Smooth muscle cell (in vitro differentiated cells): Measurements from ENCODE around the gene FAM124B. TPM values are rescaled to one million over a fixed set of nuclear protein-coding genes. Genes with fewer than 3 reads are reported as not detected.
A peak's percentile ranks its signal among the peaks of the same experiment; 100 is the strongest.

ENCODE experiments used
- DNase-seq: peaks from one replicate; lab custom pipeline; 2025; ENCODE audit not compliant: unreplicated experiment; lab: John Stamatoyannopoulos, UW
- H2AFZ ChIP-seq: fragments of 200-600 bp; sonication (generic); 2 replicates; pipeline ENCODE4 v1.6.0; 2016; ENCODE audit warnings: antibody characterized with exemption, low read depth, mild to moderate bottlenecking
- H3F3A ChIP-seq: fragments of 200-600 bp; sonication (generic); 2 replicates; pipeline ENCODE4 v1.6.0; 2017; ENCODE audit warnings: antibody characterized with exemption, low read depth
- H3K27ac ChIP-seq: fragments of 200-600 bp; sonication (generic); 2 replicates; pipeline ENCODE4 v1.5.1; 2016; ENCODE audit warnings: low read depth, mild to moderate bottlenecking
- H3K27me3 ChIP-seq: fragments of 200-600 bp; sonication (generic); 2 replicates; pipeline ENCODE4 v1.6.1; 2016; ENCODE audit warnings: low read depth, mild to moderate bottlenecking
- H3K36me3 ChIP-seq: fragments of 200-600 bp; sonication (generic); 2 replicates; pipeline ENCODE4 v1.5.1; 2016; ENCODE audit warnings: low read depth
- H3K4me1 ChIP-seq: fragments of 200-600 bp; sonication (generic); 2 replicates; pipeline ENCODE4 v1.5.1; 2016; ENCODE audit warnings: low read depth
- H3K4me2 ChIP-seq: fragments of 200-600 bp; sonication (generic); 2 replicates; pipeline ENCODE4 v1.6.0; 2016; ENCODE audit warnings: mild to moderate bottlenecking
- H3K4me3 ChIP-seq: fragments of 200-600 bp; sonication (generic); 2 replicates; pipeline ENCODE4 v1.5.1; 2016; ENCODE audit warnings: mild to moderate bottlenecking
- H3K79me2 ChIP-seq: fragments of 200-600 bp; sonication (generic); 2 replicates; pipeline ENCODE4 v1.6.0; 2016; ENCODE audit warnings: low read depth, mild to moderate bottlenecking
- H3K9ac ChIP-seq: fragments of 200-600 bp; sonication (generic); 2 replicates; pipeline ENCODE4 v1.6.0; 2016; ENCODE audit warnings: low read depth
- H3K9me3 ChIP-seq: fragments of 200-600 bp; sonication (generic); replicated peaks from 2 replicates; pipeline ENCODE4 v1.5.1; 2016; ENCODE audit warnings: low read depth
- H4K20me1 ChIP-seq: fragments of 200-600 bp; sonication (generic); 2 replicates; pipeline ENCODE4 v1.6.0; 2016; ENCODE audit warnings: low read depth
- WGBS: methylation state at CpG from one replicate; pipeline ENCODE4 v1.1.7; 2016; ENCODE audit warnings: low lambda C conversion rate; 5-methylcytosine and 5-hydroxymethylcytosine counted together
- polyA plus RNA-seq: library from polyadenylated mRNA; unstranded; fragments of >200 nt; fragmentation: Nextera tagmentation; extraction: Ambion mirVana; gene quantifications from 2 replicates; pipeline ENCODE4 v1.2.1, GENCODE V29; 2016
- total RNA-seq: library from RNA; depleted of rRNA; stranded (reverse); fragments of >200 nt; gene quantifications from 2 replicates; pipeline ENCODE4 v1.2.3, GENCODE V29; 2014
- TF ChIP-seq, protein P1 (sequence below): fragments of 200-600 bp; sonication (generic); IDR thresholded peaks from 2 replicates; pipeline ENCODE4 v1.5.1; 2017; ENCODE audit warnings: borderline replicate concordance, mild to moderate bottlenecking, antibody characterized with exemption; ENCODE audit not compliant: insufficient read depth, poor library complexity, severe bottlenecking

FAM124B gene
- total and polyA plus RNA-seq, 2 experiments from 2014 or later, result 1.2 TPM; not detected in 1

DNA sequence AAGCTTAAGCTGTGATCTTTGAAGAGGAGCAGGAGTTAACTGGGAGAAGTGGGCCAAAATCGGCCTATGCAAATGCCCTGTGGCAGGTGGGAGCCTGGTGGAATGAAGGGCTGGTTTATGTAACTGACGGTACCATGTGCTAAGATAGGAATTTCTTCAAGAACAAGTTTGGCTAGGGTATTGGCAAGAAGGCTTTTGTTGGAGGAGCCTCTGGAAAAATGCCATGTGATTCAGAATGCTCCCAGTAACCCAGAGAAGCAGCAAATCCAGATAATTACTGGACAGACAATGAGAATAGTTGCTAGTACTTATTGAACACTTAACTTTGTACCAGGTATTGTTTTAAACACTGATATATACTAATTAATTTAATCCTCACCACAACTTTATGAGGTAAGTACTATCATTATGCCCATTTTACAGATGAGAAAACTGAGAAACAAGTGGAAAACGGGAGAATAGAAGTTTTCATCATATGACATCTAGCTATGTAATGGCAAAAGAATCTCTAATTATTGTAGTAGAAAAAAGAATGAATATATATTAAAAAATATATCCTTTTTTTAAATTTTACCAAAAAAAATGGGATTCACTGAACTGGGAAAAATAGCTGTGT is 9.1 kb upstream of the FAM124B start:
- no peak overlapping the region for H3K9ac ChIP-seq
- H2AFZ ChIP-seq, result no peak overlapping the region
- no peaks in the 10 kb centered on the region for H3K36me3 ChIP-seq
- no peak for DNase-seq
- no peaks in the 10 kb centered on the region for H4K20me1 ChIP-seq
- H3K4me1 ChIP-seq, result no peaks in the 10 kb centered on the region
- peak overlapping the region; percentile 93 for H3K27ac ChIP-seq
- H3K9me3 ChIP-seq, result no peaks in the 10 kb centered on the region
- H3K27me3 ChIP-seq, result no peaks in the 10 kb centered on the region
- H3K4me3 ChIP-seq, result no peak overlapping the region
- 90% methylated on average over 3 of the region's 3 CpGs for WGBS
- H3F3A ChIP-seq, result peaks cover 5% of the 10 kb centered on the region
- TF ChIP-seq, protein P1, sequence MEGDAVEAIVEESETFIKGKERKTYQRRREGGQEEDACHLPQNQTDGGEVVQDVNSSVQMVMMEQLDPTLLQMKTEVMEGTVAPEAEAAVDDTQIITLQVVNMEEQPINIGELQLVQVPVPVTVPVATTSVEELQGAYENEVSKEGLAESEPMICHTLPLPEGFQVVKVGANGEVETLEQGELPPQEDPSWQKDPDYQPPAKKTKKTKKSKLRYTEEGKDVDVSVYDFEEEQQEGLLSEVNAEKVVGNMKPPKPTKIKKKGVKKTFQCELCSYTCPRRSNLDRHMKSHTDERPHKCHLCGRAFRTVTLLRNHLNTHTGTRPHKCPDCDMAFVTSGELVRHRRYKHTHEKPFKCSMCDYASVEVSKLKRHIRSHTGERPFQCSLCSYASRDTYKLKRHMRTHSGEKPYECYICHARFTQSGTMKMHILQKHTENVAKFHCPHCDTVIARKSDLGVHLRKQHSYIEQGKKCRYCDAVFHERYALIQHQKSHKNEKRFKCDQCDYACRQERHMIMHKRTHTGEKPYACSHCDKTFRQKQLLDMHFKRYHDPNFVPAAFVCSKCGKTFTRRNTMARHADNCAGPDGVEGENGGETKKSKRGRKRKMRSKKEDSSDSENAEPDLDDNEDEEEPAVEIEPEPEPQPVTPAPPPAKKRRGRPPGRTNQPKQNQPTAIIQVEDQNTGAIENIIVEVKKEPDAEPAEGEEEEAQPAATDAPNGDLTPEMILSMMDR, result no peak
- no peaks in the 10 kb centered on the region for H3K79me2 ChIP-seq
- H3K4me2 ChIP-seq, result peak overlapping the region; percentile 79

DNA sequence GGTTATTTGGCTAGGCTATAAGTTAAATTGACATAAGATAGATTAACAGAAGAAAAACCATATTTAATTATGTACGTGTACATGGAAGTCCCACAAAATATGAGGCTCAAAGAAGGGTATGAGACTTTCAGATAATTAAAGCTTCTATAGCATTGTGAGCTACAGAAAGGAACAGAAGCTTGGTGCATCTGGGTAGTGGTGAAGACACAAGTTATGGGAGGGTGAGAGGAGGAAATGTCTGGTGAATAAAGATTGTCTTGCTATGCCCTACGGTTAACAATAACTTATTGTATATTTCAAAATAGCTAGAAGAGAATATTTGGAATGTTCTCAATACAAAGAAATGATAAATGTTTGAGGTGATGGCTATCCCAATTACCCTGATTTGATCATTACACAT is 6.8 kb upstream of the FAM124B start:
- no peak overlapping the region for H2AFZ ChIP-seq
- peaks cover 5% of the 10 kb centered on the region for H3F3A ChIP-seq
- no peaks in the 10 kb centered on the region for H3K4me1 ChIP-seq
- no peak overlapping the region for H3K4me2 ChIP-seq
- H3K27me3 ChIP-seq, result no peaks in the 10 kb centered on the region
- 82% methylated on average over 2 of the region's 2 CpGs for WGBS
- H3K9ac ChIP-seq, result no peak overlapping the region
- H3K27ac ChIP-seq, result no peak overlapping the region
- no peak overlapping the region for H3K4me3 ChIP-seq
- H3K36me3 ChIP-seq, result no peaks in the 10 kb centered on the region
- no peaks in the 10 kb centered on the region for H3K79me2 ChIP-seq
- no peaks in the 10 kb centered on the region for H3K9me3 ChIP-seq
- TF ChIP-seq, protein P1, result no peak
- no peak for DNase-seq
- H4K20me1 ChIP-seq, result no peaks in the 10 kb centered on the region

GRCh38 chr2:224407241-224407701 is 5.4 kb upstream of the FAM124B start:
- Histone ChIP-seq H3K4me2 (no peak overlapping the region), H3F3A (peaks cover 5% of the 10 kb centered on the region), H3K79me2 (no peaks in the 10 kb centered on the region), H3K36me3 (no peaks in the 10 kb centered on the region), H3K9ac (no peak overlapping the region), H3K9me3 (no peaks in the 10 kb centered on the region), H3K27me3 (no peaks in the 10 kb centered on the region), H4K20me1 (no peaks in the 10 kb centered on the region), H3K4me3 (no peak overlapping the region), H3K27ac (no peak overlapping the region), H3K4me1 (no peaks in the 10 kb centered on the region), H2AFZ (no peak overlapping the region)
- WGBS, result 91% methylated on average over 5 of the region's 5 CpGs
- no peak for DNase-seq
- TF ChIP-seq, protein P1, result no peak

DNA sequence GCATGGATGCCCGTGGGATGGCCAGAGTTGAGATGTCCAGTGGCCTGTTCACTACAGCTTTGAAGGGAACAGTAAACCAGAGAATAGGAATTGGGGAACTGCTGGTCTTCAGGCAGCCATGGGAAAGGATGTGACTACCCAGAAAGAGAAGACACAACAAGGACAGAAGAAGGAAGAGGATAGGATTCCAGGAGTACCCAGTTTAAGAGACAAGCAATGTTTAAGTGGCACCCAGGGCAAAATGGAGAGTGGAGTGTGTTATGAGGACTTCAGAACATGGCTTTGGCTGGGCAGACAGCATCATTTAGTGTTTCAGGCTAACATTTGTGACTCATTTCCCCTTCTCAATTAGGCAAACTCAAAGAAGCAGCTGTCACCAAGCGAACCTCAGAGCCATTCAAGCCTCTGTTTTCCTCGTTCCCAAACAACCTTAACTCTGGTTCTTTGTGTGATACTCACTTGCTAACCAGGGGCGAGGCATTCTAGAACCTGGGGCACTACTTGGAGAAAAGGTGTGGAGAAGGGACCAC is 4.0 kb upstream of the FAM124B start:
- Histone ChIP-seq H3K9ac (no peak overlapping the region), H3K27me3 (no peaks in the 10 kb centered on the region), H3K4me3 (no peak overlapping the region), H3K79me2 (no peaks in the 10 kb centered on the region), H3K9me3 (no peaks in the 10 kb centered on the region), H3F3A (no peaks in the 10 kb centered on the region), H3K27ac (no peak overlapping the region), H3K4me2 (no peak overlapping the region), H2AFZ (no peak overlapping the region), H3K36me3 (no peaks in the 10 kb centered on the region), H4K20me1 (no peaks in the 10 kb centered on the region), H3K4me1 (no peaks in the 10 kb centered on the region)
- TF ChIP-seq, protein P1, result no peak
- no peak for DNase-seq
- WGBS, result 65% methylated on average over 4 of the region's 4 CpGs
